ENCODE results near the gene XKR8.

The XKR8 gene

GRCh38 chr1:27951396-27951795 is 8.4 kb upstream of the XKR8 start:
- TF ChIP-seq, protein P1, sequence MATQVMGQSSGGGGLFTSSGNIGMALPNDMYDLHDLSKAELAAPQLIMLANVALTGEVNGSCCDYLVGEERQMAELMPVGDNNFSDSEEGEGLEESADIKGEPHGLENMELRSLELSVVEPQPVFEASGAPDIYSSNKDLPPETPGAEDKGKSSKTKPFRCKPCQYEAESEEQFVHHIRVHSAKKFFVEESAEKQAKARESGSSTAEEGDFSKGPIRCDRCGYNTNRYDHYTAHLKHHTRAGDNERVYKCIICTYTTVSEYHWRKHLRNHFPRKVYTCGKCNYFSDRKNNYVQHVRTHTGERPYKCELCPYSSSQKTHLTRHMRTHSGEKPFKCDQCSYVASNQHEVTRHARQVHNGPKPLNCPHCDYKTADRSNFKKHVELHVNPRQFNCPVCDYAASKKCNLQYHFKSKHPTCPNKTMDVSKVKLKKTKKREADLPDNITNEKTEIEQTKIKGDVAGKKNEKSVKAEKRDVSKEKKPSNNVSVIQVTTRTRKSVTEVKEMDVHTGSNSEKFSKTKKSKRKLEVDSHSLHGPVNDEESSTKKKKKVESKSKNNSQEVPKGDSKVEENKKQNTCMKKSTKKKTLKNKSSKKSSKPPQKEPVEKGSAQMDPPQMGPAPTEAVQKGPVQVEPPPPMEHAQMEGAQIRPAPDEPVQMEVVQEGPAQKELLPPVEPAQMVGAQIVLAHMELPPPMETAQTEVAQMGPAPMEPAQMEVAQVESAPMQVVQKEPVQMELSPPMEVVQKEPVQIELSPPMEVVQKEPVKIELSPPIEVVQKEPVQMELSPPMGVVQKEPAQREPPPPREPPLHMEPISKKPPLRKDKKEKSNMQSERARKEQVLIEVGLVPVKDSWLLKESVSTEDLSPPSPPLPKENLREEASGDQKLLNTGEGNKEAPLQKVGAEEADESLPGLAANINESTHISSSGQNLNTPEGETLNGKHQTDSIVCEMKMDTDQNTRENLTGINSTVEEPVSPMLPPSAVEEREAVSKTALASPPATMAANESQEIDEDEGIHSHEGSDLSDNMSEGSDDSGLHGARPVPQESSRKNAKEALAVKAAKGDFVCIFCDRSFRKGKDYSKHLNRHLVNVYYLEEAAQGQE (IDR thresholded peaks at IDR 0.05; ENCODE audit: insufficient read depth in 1 of 2, low read depth in 2 of 2, low read length in 2 of 2) = no peak
- TF ChIP-seq SIN3A (IDR thresholded peaks at IDR 0.05; ENCODE audit: borderline replicate concordance, insufficient read depth, low read length) (no peak), POLR2AphosphoS5 (IDR thresholded peaks at IDR 0.05; ENCODE audit: low read depth, low read length) (no peak), TAF1 (IDR thresholded peaks at IDR 0.05; ENCODE audit: borderline replicate concordance, insufficient read depth, low read length) (no peak), FOXP2 (optimal IDR thresholded peaks at IDR 0.05; ENCODE audit: borderline replicate concordance, extremely low read depth, extremely low read length, insufficient read depth) (no peak)

- TF ChIP-seq POLR2AphosphoS5 (IDR thresholded peaks at IDR 0.05; ENCODE audit: low read depth, low read length) = no peak
Observed at GRCh38 chr1:27952147-27952546, 7.6 kb upstream of the XKR8 start.

- TF ChIP-seq, protein P1 (IDR thresholded peaks at IDR 0.05; ENCODE audit: insufficient read depth in 1 of 2, low read depth in 2 of 2, low read length in 2 of 2) = no peak
- no peak for TF ChIP-seq FOXP2 (optimal IDR thresholded peaks at IDR 0.05; ENCODE audit: borderline replicate concordance, extremely low read depth, extremely low read length, insufficient read depth)
- no peak for TF ChIP-seq POLR2AphosphoS5 (IDR thresholded peaks at IDR 0.05; ENCODE audit: low read depth, low read length)
- TF ChIP-seq TAF1 (IDR thresholded peaks at IDR 0.05; ENCODE audit: borderline replicate concordance, insufficient read depth, low read length) = no peak
- TF ChIP-seq SIN3A (IDR thresholded peaks at IDR 0.05; ENCODE audit: borderline replicate concordance, insufficient read depth, low read length) = no peak
Observed at GRCh38 chr1:27954186-27954585, 5.6 kb upstream of the XKR8 start.

GRCh38 chr1:27955076-27955475 is 4.7 kb upstream of the XKR8 start:
- TF ChIP-seq FOXP2 (optimal IDR thresholded peaks at IDR 0.05; ENCODE audit: borderline replicate concordance, extremely low read depth, extremely low read length, insufficient read depth) (no peak), POLR2AphosphoS5 (IDR thresholded peaks at IDR 0.05; ENCODE audit: low read depth, low read length) (no peak), TAF1 (IDR thresholded peaks at IDR 0.05; ENCODE audit: borderline replicate concordance, insufficient read depth, low read length) (no peak), SIN3A (IDR thresholded peaks at IDR 0.05; ENCODE audit: borderline replicate concordance, insufficient read depth, low read length) (no peak)
- TF ChIP-seq, protein P1 (IDR thresholded peaks at IDR 0.05; ENCODE audit: insufficient read depth in 1 of 2, low read depth in 2 of 2, low read length in 2 of 2) = no peak

GRCh38 chr1:27956761-27957160 is 3.0 kb upstream of the XKR8 start:
- TF ChIP-seq POLR2AphosphoS5 (IDR thresholded peaks at IDR 0.05; ENCODE audit: low read depth, low read length) (no peak), FOXP2 (optimal IDR thresholded peaks at IDR 0.05; ENCODE audit: borderline replicate concordance, extremely low read depth, extremely low read length, insufficient read depth) (no peak), TAF1 (IDR thresholded peaks at IDR 0.05; ENCODE audit: borderline replicate concordance, insufficient read depth, low read length) (no peak), SIN3A (IDR thresholded peaks at IDR 0.05; ENCODE audit: borderline replicate concordance, insufficient read depth, low read length) (no peak)
- TF ChIP-seq, protein P1 (IDR thresholded peaks at IDR 0.05; ENCODE audit: insufficient read depth in 1 of 2, low read depth in 2 of 2, low read length in 2 of 2) = no peak
